NCI-H748 treated with DMSO at 0.1 percent for 48 hours (cell line): Measurements from ENCODE around the gene MAPKAP1.
"Not testable (repeated sequence)": the region's sequence is repeated elsewhere in the genome, so short reads cannot be mapped to it uniquely, and the experiment has no call there.

Experiments used
- DNase-seq: peaks from one replicate; lab custom pipeline; 2025; lab: John Stamatoyannopoulos, UW

Gene MAPKAP1

GRCh38 chr9:125604196-125604595 is 102.8 kb downstream of the MAPKAP1 start:
- no peak for DNase-seq

- no peak for DNase-seq
Measured at GRCh38 chr9:125603478-125604021, 103.5 kb downstream of the MAPKAP1 start.

- no peak for DNase-seq
Measured at GRCh38 chr9:125601961-125602360, 105.0 kb downstream of the MAPKAP1 start.

DNA sequence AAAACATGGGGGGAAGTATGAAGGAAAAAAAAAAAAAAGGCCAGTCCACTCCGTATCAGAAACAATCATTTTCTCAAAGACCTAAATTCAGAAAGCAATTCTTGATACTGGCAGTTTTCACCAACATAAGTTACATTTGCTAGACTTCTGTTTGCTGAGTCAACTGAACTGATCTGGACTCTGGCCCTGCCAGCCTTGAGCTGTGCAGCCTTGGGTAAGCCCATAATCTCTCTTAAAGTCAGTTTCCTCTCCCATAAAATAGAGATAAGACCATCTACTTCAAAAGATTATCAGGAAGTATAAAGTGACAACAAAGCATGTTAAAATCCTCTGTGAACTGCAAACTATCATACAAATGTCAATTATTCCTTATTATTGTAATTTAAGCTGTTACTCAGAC is 106.8 kb downstream of the MAPKAP1 start:
- no peak for DNase-seq

GRCh38 chr9:125594223-125594610 is 112.8 kb downstream of the MAPKAP1 start:
- DNase-seq, result no peak

- DNase-seq, result no peak
Measured at GRCh38 chr9:125593581-125594222, 113.3 kb downstream of the MAPKAP1 start.

GRCh38 chr9:125591888-125592287 is 115.1 kb downstream of the MAPKAP1 start:
- no peak for DNase-seq

DNA sequence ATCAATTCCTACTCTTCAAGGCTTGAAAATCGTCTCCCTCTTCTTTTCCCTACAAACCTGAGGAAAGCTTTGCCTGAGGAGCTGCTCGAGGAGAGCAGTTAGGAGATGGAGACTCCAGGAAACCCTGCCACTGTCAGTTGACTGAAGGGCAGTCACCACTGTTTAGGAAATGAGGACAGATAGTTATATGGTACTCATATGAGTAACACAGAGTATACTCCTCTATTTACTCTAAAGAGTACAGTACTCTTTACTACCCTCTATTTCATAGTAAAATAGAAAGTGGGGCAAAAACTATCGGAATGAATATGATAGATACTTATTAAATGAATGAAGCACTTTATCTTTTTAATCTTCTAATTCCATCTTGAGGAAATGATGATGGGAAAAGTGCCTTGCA is 115.8 kb downstream of the MAPKAP1 start:
- no peak for DNase-seq

DNA sequence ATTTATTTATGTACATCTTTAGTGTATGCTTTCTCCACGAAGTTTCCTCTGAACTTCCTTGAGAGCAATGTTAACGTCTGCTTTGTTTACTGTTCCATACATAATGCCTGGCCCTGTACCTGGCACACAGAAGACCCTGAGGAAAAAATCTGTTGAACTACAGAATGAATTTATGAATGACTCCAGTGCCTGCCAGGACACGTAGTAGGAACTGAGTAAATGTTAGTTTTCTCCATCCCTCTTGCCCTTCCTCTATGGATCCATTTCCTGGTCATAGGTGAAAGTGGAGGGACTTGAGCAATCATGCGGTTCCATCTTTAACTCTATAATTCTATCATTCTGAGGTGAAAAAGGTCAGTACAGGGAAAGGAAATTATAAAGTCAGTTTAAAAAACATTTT is 117.7 kb downstream of the MAPKAP1 start:
- no peak for DNase-seq

DNA sequence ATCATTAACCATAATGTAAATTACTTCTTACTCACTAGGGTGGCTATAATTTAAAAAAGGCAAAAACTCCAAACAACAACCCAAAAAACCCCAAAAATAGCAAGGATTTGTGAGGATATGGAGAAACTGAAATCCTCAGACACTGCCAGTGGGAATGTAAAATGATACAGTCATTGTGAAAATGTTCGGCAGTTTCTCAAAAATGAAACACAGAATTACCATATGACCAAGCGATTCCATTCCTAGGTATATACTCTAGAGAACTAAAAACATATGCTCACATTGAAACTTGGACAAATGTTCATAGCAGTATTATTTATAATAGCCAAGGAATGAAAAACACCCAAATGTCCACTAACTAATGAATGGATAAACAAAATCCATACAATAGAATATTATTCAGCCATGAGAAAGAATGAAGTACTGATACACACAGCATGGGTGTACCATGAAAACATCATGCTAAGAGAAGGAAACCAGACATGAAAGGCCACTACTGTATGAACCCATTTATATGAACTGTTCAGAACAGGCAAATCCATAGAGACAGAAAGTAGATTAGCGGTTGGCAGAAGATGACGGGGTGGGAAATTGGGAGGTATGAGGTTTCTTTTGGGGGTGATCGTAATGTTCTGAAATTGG is 119.1 kb downstream of the MAPKAP1 start:
- DNase-seq, result no peak

DNA sequence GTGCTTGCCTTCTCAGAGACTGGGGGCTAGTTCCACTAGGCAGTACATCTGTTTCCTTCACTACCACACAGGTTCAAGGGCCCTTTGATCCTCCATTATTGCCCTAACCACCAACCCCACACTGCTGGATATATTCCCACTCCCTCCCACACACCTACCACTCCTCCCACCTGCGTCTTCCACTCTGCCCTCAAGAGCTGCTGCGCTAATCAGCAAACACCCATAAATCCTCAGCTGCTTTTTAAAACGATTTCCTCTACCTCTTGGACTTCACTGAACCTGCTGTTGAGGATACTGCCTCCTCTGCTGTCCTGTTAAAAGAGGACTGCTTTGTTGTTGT is 120.9 kb downstream of the MAPKAP1 start:
- no peak for DNase-seq

- no peak for DNase-seq
Measured at GRCh38 chr9:125585503-125586171, 121.4 kb downstream of the MAPKAP1 start.

DNA sequence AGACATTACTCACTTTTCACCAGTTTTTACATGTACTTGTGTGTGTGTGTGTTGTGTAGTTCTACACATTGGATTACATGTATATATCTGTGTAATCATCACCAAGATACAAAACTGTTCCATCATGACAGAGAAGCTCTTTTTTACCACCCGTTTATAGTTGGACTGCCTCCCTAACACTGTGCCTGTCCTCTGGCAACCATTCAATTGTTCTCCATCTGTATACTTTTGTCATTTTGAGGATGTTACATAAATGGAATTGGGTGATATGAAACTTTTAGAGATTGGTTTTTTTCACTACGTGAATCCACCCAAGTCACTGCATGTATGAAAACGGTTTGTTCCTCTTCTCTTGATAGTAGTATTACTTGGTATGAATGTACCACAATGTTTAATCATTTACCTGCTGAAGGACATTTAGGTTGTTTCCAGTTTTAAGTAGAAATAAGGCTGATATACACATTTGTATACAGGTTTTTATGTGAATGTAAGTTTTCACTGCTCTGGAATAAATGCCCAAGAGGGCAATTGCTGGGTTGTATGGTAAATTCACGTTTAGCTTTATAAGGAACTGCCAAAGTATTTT is 126.2 kb downstream of the MAPKAP1 start:
- no peak for DNase-seq

- DNase-seq, result no peak
Measured at GRCh38 chr9:125579030-125579932, 127.7 kb downstream of the MAPKAP1 start.

- DNase-seq, result no peak
Measured at GRCh38 chr9:125574126-125574877, 132.7 kb downstream of the MAPKAP1 start.

DNA sequence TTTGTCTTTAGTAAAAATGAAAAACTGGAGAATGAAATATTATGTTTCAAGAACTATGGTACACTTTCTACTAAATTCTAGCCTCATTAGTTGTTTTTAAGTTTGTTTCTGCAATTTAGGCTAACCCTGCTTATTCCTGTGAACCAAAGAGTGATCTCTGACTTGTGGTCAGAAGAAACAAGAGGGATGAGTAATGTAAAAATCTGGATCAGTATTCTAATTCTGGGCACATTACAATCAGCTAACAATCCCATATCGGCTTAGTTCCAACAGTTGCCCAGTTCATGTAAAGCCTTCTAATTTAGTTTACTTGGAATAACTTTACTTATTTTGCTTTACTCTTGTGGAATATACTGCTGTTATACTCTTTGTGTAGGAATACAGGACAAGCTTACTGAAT is 134.5 kb downstream of the MAPKAP1 start:
- DNase-seq, result not testable (repeated sequence)

DNA sequence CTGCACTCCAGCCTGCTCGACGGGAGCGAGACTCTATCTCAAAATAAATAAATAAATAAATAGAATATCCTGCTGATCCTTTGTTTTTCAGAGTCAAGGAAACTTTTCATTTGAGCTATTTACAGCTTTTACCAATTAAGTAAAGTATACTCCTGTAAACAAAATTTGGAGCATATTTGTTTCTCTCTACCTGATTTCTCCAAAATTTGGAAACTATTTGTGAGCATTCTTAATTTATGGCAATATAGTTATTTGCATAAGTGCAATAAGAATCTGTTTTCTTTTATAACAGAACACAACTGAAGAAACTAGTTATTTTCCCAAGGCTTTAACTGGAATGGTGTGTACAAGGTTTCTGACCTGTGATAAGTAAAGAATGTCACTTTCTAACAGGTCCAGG is 135.2 kb downstream of the MAPKAP1 start:
- DNase-seq, result not testable (repeated sequence)

GRCh38 chr9:125570246-125570645 is 136.8 kb downstream of the MAPKAP1 start:
- no peak for DNase-seq

GRCh38 chr9:125568621-125569020 is 138.4 kb downstream of the MAPKAP1 start:
- no peak for DNase-seq

GRCh38 chr9:125566051-125566450 is 141.0 kb downstream of the MAPKAP1 start:
- DNase-seq, result not testable (repeated sequence)

- no peak for DNase-seq
Measured at GRCh38 chr9:125565126-125565525, 141.9 kb downstream of the MAPKAP1 start.
